Transverse colon (tissue), 4 donors: ENCODE results near the gene TNFRSF11A. TPM values are rescaled to one million over a fixed set of nuclear protein-coding genes. Genes with fewer than 3 reads are reported as not detected.

Experiments
- DNase-seq: peaks from one replicate; pipeline ENCODE4 v3.0.0-alpha.2; 2019
- H3K27ac ChIP-seq, 4 donors: fragments of 200-600 bp; sonication (generic); 2 replicates each; pipeline ENCODE4 v1.5.1; 2016 to 2018; ENCODE audit warnings: inconsistent platforms in 4 of 4
- H3K27me3 ChIP-seq: fragments of 200-600 bp; sonication (generic); 2 replicates; pipeline ENCODE4 v1.5.1; 2017; ENCODE audit warnings: inconsistent platforms
- H3K36me3 ChIP-seq, 4 donors: fragments of 200-600 bp; sonication (generic); 2 replicates each; pipeline ENCODE4 v1.5.1; 2017 to 2019; ENCODE audit warnings: inconsistent platforms in 4 of 4
- H3K4me1 ChIP-seq, 4 donors: fragments of 200-600 bp; sonication (generic); 2 replicates each; pipeline ENCODE4 v1.5.1; 2017 to 2020; ENCODE audit warnings: inconsistent platforms in 4 of 4
- H3K4me3 ChIP-seq, 4 donors: fragments of 200-600 bp; sonication (generic); 1 replicate in 1 of 4; 2 replicates in 3 of 4; pipeline versions ENCODE4 v1.5.1 to v1.6.1; 2017 to 2019; ENCODE audit warnings: inconsistent platforms in 4 of 4
- H3K9me3 ChIP-seq, 2 donors: fragments of 200-600 bp; sonication (generic); 2 replicates each; pipeline ENCODE4 v1.5.1; 2017 to 2019; ENCODE audit warnings: inconsistent platforms in 2 of 2
- EP300 ChIP-seq: sonication (generic); formaldehyde crosslinking; IDR thresholded peaks from one replicate; pipeline ENCODE4 v1.6.1; 2017; ENCODE audit warnings: antibody characterized with exemption, low read depth
- POLR2A ChIP-seq: fragments of 450-650 bp; IDR thresholded peaks from one replicate; pipeline ENCODE4 v1.6.1; 2016; ENCODE audit warnings: antibody characterized with exemption, mild to moderate bottlenecking, moderate library complexity
- POLR2AphosphoS5 ChIP-seq, 3 donors: sonication (generic); formaldehyde crosslinking; IDR thresholded peaks; one replicate each; pipeline ENCODE4 v1.6.1; 2016; ENCODE audit warnings: antibody characterized with exemption in 3 of 3
- WGBS, 2 donors: methylation state at CpG; one replicate each; pipeline ENCODE4 v1.1.5; 2018; ENCODE audit warnings: low coverage in 1 of 2; 5-methylcytosine and 5-hydroxymethylcytosine counted together
- in situ Hi-C, 4 donors: fragments of 200-750 bp; cut with MboI; loops; one replicate each; pipeline versions ENCODE4 v1.15.0 to v1.15.1; 2017; ENCODE audit warnings: low sequenced_read_pairs in 3 of 4, low pct_ligation_motif_present in 1 of 4, low pct_unique_long_range_greater_than_20kb in 1 of 4
- intact Hi-C: fragments of 100-400 bp; cut with DNase I; formaldehyde crosslinking; loops from one replicate; pipeline ENCODE4 v1.15.1; 2023; ENCODE audit warnings: low total_unique reads
- total RNA-seq, 4 donors: library from RNA; depleted of rRNA; stranded (reverse); fragments of >200 nt; gene quantifications; one replicate each; pipeline ENCODE4 v1.1.0, GENCODE V29; 2016
- TF ChIP-seq, protein P1 (sequence below), 5 experiments: fragments of 200-600 bp in 3 of 5; fragments of 450-650 bp in 2 of 5; sonication (generic) in 3 of 5; IDR thresholded peaks; 1 replicate in 2 of 5; 2 replicates in 3 of 5; pipeline ENCODE4 v1.5.1; 2016 to 2017; ENCODE audit warnings: antibody characterized with exemption in 5 of 5, inconsistent platforms in 3 of 5, mild to moderate bottlenecking in 2 of 5, moderate library complexity in 1 of 5

TNFRSF11A gene
- total RNA-seq, 4 donors from 2014 or later: 23.9 to 59.9 (median 31.6) TPM

DNA sequence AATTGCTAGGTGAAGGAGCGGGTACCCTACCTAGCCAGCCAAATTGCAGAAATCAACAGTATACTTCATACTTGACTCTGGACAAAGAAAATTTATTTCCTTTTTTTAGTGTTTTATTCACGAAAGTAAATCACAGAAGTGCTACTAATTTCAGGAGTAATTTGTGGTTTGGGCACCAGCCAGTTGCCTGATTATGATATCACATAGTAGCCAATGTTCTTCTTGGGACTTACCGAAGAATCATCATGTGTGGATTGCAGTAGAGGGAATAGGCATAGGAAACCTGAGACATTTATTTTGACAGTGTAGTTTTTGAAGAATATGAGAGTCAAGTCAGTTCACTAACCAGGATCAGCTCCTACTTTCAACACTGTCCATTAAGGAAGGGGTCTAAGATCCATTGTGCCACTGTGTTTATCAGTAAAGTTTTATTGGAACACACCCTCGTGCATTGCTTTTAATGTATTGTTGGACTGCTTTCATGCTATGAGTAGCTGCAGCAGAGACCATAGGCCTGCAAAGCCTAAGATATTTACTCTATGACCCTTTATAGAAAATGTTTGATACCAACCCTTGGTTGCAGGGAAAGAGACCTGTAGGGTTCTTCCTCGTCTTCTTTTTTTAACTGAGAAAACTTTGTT is 32.1 kb downstream of the TNFRSF11A start:
- in situ Hi-C loops (no loop called here), intact Hi-C loops (no loop called here)
- Histone ChIP-seq H3K36me3 (peaks cover 0 to 4% (median 0%) of the 10 kb centered on the region in 4 donors), H3K4me3 (no peak overlapping the region), H3K27ac (peak overlapping the region in 1 of 4 donors; percentile 24), H3K9me3 (no peaks in the 10 kb centered on the region), H3K27me3 (no peaks in the 10 kb centered on the region), H3K4me1 (peaks cover 0 to 8% (median 0%) of the 10 kb centered on the region in 4 donors)
- TF ChIP-seq POLR2A (no peak), POLR2AphosphoS5 (IDR thresholded peaks at IDR 0.05) (no peak), EP300 (no peak)
- TF ChIP-seq, protein P1, sequence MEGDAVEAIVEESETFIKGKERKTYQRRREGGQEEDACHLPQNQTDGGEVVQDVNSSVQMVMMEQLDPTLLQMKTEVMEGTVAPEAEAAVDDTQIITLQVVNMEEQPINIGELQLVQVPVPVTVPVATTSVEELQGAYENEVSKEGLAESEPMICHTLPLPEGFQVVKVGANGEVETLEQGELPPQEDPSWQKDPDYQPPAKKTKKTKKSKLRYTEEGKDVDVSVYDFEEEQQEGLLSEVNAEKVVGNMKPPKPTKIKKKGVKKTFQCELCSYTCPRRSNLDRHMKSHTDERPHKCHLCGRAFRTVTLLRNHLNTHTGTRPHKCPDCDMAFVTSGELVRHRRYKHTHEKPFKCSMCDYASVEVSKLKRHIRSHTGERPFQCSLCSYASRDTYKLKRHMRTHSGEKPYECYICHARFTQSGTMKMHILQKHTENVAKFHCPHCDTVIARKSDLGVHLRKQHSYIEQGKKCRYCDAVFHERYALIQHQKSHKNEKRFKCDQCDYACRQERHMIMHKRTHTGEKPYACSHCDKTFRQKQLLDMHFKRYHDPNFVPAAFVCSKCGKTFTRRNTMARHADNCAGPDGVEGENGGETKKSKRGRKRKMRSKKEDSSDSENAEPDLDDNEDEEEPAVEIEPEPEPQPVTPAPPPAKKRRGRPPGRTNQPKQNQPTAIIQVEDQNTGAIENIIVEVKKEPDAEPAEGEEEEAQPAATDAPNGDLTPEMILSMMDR (IDR thresholded peaks at IDR 0.05): no peak
- DNase-seq: peak; percentile 27
- 37 to 48% methylated on average over 5 of the region's 5 CpGs for WGBS, 2 donors

DNA sequence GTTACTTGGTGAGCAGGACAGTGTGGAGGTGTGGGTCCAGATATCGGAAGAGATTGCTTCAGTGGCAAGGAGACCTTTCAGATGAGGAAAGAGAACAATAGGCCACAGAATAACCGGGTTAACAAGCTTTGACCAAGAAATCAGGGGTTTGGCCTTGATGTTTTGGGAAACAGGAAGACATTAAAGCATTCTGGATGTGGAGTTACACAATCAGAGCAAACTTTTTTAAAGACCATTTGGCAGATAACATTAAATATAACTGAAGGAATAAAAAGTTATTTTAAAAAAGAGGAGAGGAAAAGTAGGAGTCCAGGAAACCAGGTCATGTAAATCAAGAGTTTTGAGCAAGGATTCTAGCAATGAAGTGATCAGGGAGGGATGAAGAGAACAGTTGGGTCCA is 35.7 kb downstream of the TNFRSF11A start:
- H3K4me3 ChIP-seq: no peak overlapping the region
- no peaks in the 10 kb centered on the region for H3K9me3 ChIP-seq
- no peaks in the 10 kb centered on the region for H3K27me3 ChIP-seq
- H3K27ac ChIP-seq: no peak overlapping the region
- no peak for DNase-seq
- intact Hi-C loops: no loop called here
- peaks cover 0 to 8% (median 0%) of the 10 kb centered on the region in 4 donors for H3K4me1 ChIP-seq
- TF ChIP-seq, protein P1 (IDR thresholded peaks at IDR 0.05): no peak
- TF ChIP-seq EP300 (no peak), POLR2AphosphoS5 (IDR thresholded peaks at IDR 0.05) (no peak), POLR2A (no peak)
- in situ Hi-C loops: no loop called here
- 64 to 72% methylated on average over 2 of the region's 2 CpGs for WGBS, 2 donors
- peaks cover 0 to 4% (median 0%) of the 10 kb centered on the region in 4 donors for H3K36me3 ChIP-seq

DNA sequence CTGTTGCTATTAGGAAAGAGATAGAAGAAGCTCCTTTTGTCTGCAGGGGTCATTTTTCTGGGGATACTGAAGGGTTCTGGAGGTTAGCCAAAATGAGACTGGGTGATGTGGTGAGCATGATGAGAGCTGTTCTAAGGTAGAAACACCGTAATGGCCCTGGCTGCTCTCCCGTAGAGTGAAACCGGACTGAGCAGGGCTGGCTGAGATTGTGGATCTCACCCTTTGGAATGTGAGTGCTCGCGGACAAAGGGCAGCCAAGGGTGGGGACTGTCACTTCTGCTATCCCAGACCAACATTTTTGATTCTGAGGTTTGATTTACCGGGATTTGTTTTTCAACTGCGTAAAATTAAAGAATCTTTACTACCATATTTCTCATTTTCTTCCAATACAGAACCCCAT is 36.2 kb downstream of the TNFRSF11A start:
- Histone ChIP-seq H3K27me3 (no peaks in the 10 kb centered on the region), H3K36me3 (peaks cover 0 to 4% (median 0%) of the 10 kb centered on the region in 4 donors), H3K9me3 (no peaks in the 10 kb centered on the region), H3K4me1 (peaks cover 0 to 8% (median 0%) of the 10 kb centered on the region in 4 donors), H3K4me3 (no peak overlapping the region), H3K27ac (no peak overlapping the region)
- DNase-seq: no peak
- TF ChIP-seq, protein P1 (IDR thresholded peaks at IDR 0.05): no peak
- TF ChIP-seq EP300 (no peak), POLR2AphosphoS5 (IDR thresholded peaks at IDR 0.05) (no peak), POLR2A (no peak)
- WGBS, 2 donors: 91 to 100% methylated on average over 2 to 7 of the region's 7 CpGs
- intact Hi-C loops: no loop called here
- in situ Hi-C loops: no loop called here

DNA sequence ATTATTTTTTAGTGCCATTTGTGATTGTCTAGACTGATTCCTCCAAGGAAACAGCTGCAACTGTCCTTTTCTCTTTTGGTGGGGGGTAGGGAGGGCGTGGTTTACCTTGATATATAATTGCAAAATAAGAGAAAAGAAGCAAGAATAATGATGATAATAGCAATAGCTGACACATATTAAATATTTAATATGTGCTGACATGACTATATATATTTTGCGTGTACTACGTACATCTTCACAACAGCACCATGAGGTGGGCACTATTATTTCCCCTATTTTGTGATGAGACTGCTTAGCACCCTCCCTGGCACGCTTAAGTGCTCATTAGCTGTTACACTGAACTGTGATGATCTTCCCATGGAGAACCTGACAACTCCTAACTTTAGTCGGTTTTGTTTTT is 39.4 kb downstream of the TNFRSF11A start:
- TF ChIP-seq, protein P1 (IDR thresholded peaks at IDR 0.05): no peak
- TF ChIP-seq EP300 (no peak), POLR2A (no peak), POLR2AphosphoS5 (IDR thresholded peaks at IDR 0.05) (no peak)
- 81 to 88% methylated on average over 5 of the region's 5 CpGs for WGBS, 2 donors
- H3K36me3 ChIP-seq: peaks cover 0 to 4% (median 0%) of the 10 kb centered on the region in 4 donors
- no peaks in the 10 kb centered on the region for H3K4me1 ChIP-seq
- intact Hi-C loops (no loop called here), in situ Hi-C loops (no loop called here)
- no peak for DNase-seq
- no peak overlapping the region for H3K4me3 ChIP-seq
- no peak overlapping the region for H3K27ac ChIP-seq
- no peaks in the 10 kb centered on the region for H3K27me3 ChIP-seq
- no peaks in the 10 kb centered on the region for H3K9me3 ChIP-seq
